ENCODE measurements around the gene DLK2. TPM values are rescaled to one million over a fixed set of nuclear protein-coding genes. Genes with fewer than 3 reads are reported as not detected.
A peak's percentile ranks its signal among the peaks of the same experiment; 100 is the strongest.
"Not testable (repeated sequence)": the region's sequence is repeated elsewhere in the genome, so short reads cannot be mapped to it uniquely, and the experiment has no call there.

The DLK2 gene
- total RNA-seq, 8 experiments from 2014 or later, result 1.5 to 6.5 (median 5.0) TPM

DNA sequence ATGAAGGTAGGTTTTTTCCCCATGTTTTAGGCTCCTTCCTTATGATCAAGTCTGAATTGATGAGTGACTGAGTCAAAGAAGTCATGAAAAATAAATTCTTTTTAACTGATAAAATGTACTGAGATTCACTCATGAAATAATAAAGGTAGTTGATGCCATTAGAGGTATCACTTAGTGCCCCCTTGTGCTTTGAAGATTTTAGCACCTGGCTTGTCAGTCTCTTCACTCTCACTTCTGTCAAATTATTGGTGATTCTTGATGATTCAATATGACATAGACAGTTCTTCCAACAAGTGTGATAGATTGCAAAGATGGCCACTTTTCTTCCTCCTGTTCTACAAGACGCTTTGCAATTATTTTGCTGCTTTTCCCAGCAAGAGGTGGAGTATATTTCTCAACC is 4.2 kb upstream of the DLK2 start:
- H3K4me1 ChIP-seq (replicated peaks in 1 of 2), result no peaks in the 10 kb centered on the region
- 57 to 86% (median 69%) methylated on average over 1 of the region's 1 CpG; no CpG with 5 or more reads in 6 of the 10 experiments for WGBS, 10 experiments
- ATAC-seq (replicated peaks in 6 of 8), result no peak
- in situ Hi-C loops (cut with MboI; ENCODE audit: low pct_unique_long_range_greater_than_20kb in 2 of 9, low sequenced_read_pairs in 9 of 9, unreplicated experiment in 9 of 9), result loop anchor here in 1 of 9 experiments (10.0 kb wide), 1 partner anchor 45 kb away; no protein-coding TSS in a partner anchor
- H3K4me3 ChIP-seq, result no peak overlapping the region
- no peak overlapping the region for H3K27ac ChIP-seq

DNA sequence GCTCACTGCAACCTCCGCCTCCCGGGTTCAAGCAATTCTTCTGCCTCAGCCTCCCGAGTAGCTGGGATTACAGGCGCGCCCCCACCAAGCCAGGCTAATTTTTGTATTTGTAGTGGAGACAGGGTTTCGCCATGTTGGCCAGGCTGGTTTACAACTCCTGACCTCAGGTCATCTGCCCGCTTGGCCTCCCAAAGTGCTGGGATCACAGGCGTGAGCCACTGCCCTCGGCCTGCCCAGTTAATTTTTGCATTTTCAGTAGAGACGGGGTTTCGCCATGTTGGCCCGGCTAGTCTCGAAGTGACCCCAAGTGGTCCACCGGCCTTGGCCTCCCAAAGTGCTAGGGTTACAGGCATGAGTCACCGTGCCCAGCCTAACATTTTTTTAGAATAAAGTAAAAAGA is 2.8 kb upstream of the DLK2 start:
- ATAC-seq (replicated peaks in 6 of 8); H3K4me1 ChIP-seq (replicated peaks in 1 of 2); H3K4me3 ChIP-seq; H3K27ac ChIP-seq: not testable (repeated sequence)
- 80 to 100% (median 93%) methylated on average over 1 to 5 of the region's 15 CpGs for WGBS, 10 experiments
- in situ Hi-C loops (cut with MboI; ENCODE audit: low pct_unique_long_range_greater_than_20kb in 2 of 9, low sequenced_read_pairs in 9 of 9, unreplicated experiment in 9 of 9), result loop anchor here in 1 of 9 experiments (10.0 kb wide), 1 partner anchor 47 kb away; no protein-coding TSS in a partner anchor

GRCh38 chr6:43457643-43458042 is 2.3 kb upstream of the DLK2 start:
- WGBS, 10 experiments, result 6 to 95% (median 63%) methylated on average over 1 to 9 of the region's 9 CpGs
- Histone ChIP-seq H3K27ac (no peak overlapping the region), H3K4me1 (replicated peaks in 1 of 2) (peaks cover 0 to 6% of the 10 kb centered on the region in 2 donors), H3K4me3 (no peak overlapping the region)
- no peak for ATAC-seq (replicated peaks in 6 of 8)
- in situ Hi-C loops (cut with MboI; ENCODE audit: low pct_unique_long_range_greater_than_20kb in 2 of 9, low sequenced_read_pairs in 9 of 9, unreplicated experiment in 9 of 9), result loop anchor here in 1 of 9 experiments (10.0 kb wide), 1 partner anchor 47 kb away; no protein-coding TSS in a partner anchor

DNA sequence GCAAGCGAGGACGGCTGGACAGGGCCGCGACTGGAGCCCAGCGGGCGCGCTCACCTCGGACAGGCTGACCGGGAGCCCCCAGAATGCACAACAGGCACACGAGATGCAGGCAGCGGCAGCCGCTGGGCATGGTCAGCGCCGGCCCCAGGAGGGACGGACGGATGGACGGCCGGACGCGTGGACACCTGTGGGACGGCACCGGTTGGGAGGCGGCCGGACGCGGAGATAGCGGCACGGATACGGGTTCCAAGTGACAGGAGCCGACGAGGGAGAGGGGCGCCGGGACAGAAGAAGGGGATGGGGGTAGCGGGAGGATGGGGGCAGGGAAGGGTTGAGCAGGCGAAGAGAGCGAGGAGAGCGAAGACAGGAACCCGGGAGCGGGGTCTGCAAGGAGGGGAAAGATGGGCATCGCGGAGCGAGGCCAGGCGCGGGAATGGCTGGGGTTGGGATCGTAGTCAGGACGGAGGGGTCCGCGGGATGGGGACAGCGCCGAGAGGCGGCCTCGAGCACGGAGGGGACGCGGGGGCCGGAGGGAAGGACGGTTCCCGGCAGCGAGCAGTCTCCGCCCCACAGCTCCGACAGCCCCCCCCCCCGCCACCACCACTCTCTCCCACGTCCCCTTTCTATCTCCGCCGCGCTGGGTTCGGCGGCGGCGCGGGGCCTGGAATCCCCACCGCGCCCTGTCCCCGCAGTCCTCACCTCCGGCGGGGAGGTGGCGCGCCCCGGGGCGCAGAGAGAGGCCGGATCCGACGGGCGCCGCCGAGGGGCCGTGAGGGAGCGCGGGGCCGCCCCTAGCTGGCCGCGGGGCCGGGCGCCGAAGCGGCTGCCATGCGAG is 435 bp downstream of the DLK2 start:
- peak; percentile 73 to 85 (median 78) for ATAC-seq (replicated peaks in 6 of 8)
- Histone ChIP-seq H3K4me1 (replicated peaks in 1 of 2) (peaks cover 0 to 6% of the 10 kb centered on the region in 2 donors), H3K27ac (peak overlapping the region; percentile 7 to 15), H3K4me3 (peak overlapping the region; percentile 44 to 91 (median 56))
- WGBS, 10 experiments, result 0% methylated on average over 1 of the region's 97 CpGs; no CpG with 5 or more reads in 9 of the 10 experiments
- in situ Hi-C loops (cut with MboI; ENCODE audit: low pct_unique_long_range_greater_than_20kb in 2 of 9, low sequenced_read_pairs in 9 of 9, unreplicated experiment in 9 of 9), result loop anchor here in 1 of 9 experiments (10.0 kb wide), 1 partner anchor 50 kb away; no protein-coding TSS in a partner anchor

DNA sequence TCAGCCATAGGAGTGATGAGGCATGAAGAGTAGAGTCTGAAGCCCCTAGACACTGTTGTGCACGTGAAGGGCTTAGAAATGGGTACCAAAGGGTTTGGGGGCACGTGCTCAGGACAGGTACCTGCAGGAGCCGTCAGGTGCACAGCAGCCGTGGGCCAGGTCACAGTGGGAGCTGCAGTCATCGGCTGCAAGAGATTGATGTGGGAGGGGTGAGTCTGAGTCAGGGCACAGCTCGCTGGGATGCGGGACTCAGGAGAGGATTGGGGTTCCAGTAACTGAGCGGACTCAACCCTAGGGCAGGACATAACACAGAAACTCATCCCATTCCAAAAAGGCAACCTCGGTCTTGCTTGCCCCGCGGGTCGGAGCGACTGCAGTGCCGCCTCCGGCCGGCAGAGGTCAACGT is 1.1 kb downstream of the DLK2 start:
- in situ Hi-C loops (cut with MboI; ENCODE audit: low pct_unique_long_range_greater_than_20kb in 2 of 9, low sequenced_read_pairs in 9 of 9, unreplicated experiment in 9 of 9), result loop anchor here in 1 of 9 experiments (10.0 kb wide), 1 partner anchor 51 kb away; no protein-coding TSS in a partner anchor
- WGBS, 10 experiments, result 15 to 80% (median 60%) methylated on average over 1 to 17 of the region's 17 CpGs; no CpG with 5 or more reads in 7 of the 10 experiments
- Histone ChIP-seq H3K4me1 (replicated peaks in 1 of 2) (peaks cover 0 to 6% of the 10 kb centered on the region in 2 donors), H3K4me3 (peak overlapping the region; percentile 44 to 91 (median 56)), H3K27ac (no peak overlapping the region)
- peak in 3 of 8 experiments; percentile 6 to 10 (median 10) for ATAC-seq (replicated peaks in 6 of 8)

DNA sequence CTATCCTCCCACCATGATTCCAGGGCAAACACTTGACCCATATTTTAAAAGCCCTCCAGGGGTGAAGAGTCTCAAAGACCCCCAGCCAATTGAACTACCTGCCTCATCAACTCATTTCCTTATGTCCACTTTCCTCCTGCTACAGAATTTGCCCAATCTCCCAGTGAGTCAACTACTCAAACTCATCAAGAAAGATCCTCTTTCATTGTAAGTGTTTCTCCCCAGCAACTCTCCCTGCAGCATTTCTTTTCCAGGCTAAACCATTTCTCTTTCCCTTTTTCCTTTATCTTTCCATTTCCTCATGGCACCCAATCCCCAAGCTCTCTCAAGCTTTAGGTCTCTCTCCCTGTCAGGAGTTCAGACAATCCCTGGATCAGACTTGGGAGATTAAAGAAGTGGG is 1.5 kb downstream of the DLK2 start:
- ATAC-seq (replicated peaks in 6 of 8), result no peak
- in situ Hi-C loops (cut with MboI; ENCODE audit: low pct_unique_long_range_greater_than_20kb in 2 of 9, low sequenced_read_pairs in 9 of 9, unreplicated experiment in 9 of 9), result loop anchor here in 1 of 9 experiments (10.0 kb wide), 1 partner anchor 51 kb away; no protein-coding TSS in a partner anchor
- Histone ChIP-seq H3K27ac (no peak overlapping the region), H3K4me1 (replicated peaks in 1 of 2) (peaks cover 0 to 6% of the 10 kb centered on the region in 2 donors), H3K4me3 (peak overlapping the region in 1 of 5 donors; percentile 91)

DNA sequence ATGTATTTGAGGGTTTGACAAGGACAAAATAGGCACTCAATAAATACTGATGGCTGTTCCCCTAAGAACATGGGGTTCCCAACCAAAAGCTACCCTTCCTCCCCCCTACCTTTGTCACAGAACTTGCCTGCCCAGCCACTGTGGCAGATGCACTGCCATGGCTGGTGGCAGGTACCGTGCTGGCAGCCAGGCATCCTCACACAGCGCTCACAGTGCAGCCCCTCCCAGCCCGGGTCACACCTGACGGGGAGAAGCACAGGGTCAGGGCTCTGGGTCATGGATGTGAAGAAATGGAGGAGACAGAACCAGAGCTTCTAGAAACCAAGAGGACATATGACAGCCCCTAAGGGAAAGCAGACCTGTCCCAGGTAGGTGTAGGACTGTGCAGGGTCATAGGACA is 2.5 kb downstream of the DLK2 start:
- no peak overlapping the region for H3K27ac ChIP-seq
- H3K4me1 ChIP-seq (replicated peaks in 1 of 2), result peaks cover 0 to 6% of the 10 kb centered on the region in 2 donors
- ATAC-seq (replicated peaks in 6 of 8), result no peak
- in situ Hi-C loops (cut with MboI; ENCODE audit: low pct_unique_long_range_greater_than_20kb in 2 of 9, low sequenced_read_pairs in 9 of 9, unreplicated experiment in 9 of 9), result loop anchor here in 1 of 9 experiments (10.0 kb wide), 1 partner anchor 52 kb away; no protein-coding TSS in a partner anchor
- WGBS, 10 experiments, result 90 to 100% (median 97%) methylated on average over 1 to 4 of the region's 4 CpGs; no CpG with 5 or more reads in 4 of the 10 experiments
- no peak overlapping the region for H3K4me3 ChIP-seq

- 92 to 100% (median 92%) methylated on average over 2 to 8 of the region's 8 CpGs; no CpG with 5 or more reads in 7 of the 10 experiments for WGBS, 10 experiments
- in situ Hi-C loops (cut with MboI; ENCODE audit: low pct_unique_long_range_greater_than_20kb in 2 of 9, low sequenced_read_pairs in 9 of 9, unreplicated experiment in 9 of 9), result loop anchor here in 1 of 9 experiments (10.0 kb wide), 1 partner anchor 53 kb away; no protein-coding TSS in a partner anchor
- Histone ChIP-seq H3K4me3 (no peak overlapping the region), H3K27ac (no peak overlapping the region), H3K4me1 (replicated peaks in 1 of 2) (peaks cover 0 to 6% of the 10 kb centered on the region in 2 donors)
- ATAC-seq (replicated peaks in 6 of 8), result no peak
Measured at GRCh38 chr6:43451939-43452338, 3.4 kb downstream of the DLK2 start.

DNA sequence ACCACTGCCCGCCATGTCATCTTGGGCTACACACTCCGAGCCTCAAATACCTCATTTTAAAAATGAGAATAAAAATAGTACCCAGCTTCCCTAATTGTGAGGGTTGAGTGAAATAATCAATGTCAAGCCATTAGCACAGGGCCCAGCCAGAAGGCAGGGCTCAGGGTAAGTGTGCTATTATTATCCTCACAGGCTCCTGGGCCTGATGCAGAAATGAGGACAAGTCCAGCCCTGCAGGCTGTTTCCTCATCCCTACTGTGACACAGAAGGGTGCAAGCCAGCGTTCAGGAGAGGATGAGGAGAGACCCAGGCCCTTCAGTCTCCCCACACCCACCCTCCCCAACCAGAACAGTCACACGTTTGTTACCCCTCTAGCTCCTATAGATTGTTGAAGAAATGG is 4.0 kb downstream of the DLK2 start:
- in situ Hi-C loops (cut with MboI; ENCODE audit: low pct_unique_long_range_greater_than_20kb in 2 of 9, low sequenced_read_pairs in 9 of 9, unreplicated experiment in 9 of 9), result loop anchor here in 1 of 9 experiments (10.0 kb wide), 1 partner anchor 53 kb away; no protein-coding TSS in a partner anchor
- no peak overlapping the region for H3K27ac ChIP-seq
- ATAC-seq (replicated peaks in 6 of 8), result no peak
- WGBS, 10 experiments, result 17 to 100% (median 100%) methylated on average over 1 of the region's 4 CpGs; no CpG with 5 or more reads in 4 of the 10 experiments
- no peak overlapping the region for H3K4me3 ChIP-seq
- peaks cover 0 to 6% of the 10 kb centered on the region in 2 donors for H3K4me1 ChIP-seq (replicated peaks in 1 of 2)

GRCh38 chr6:43450699-43451131 is 4.6 kb downstream of the DLK2 start:
- no peak overlapping the region for H3K27ac ChIP-seq
- 81 to 100% (median 90%) methylated on average over 2 to 12 of the region's 13 CpGs; no CpG with 5 or more reads in 7 of the 10 experiments for whole genome bisulfite sequencing, 10 experiments
- in situ Hi-C loops (cut with MboI; ENCODE audit: low pct_unique_long_range_greater_than_20kb in 2 of 9, low sequenced_read_pairs in 9 of 9, unreplicated experiment in 9 of 9), result loop anchor here in 1 of 9 experiments (10.0 kb wide), 1 partner anchor 54 kb away; no protein-coding TSS in a partner anchor
- peaks cover 0 to 6% of the 10 kb centered on the region in 2 donors for H3K4me1 ChIP-seq (replicated peaks in 1 of 2)
- no peak for ATAC-seq (replicated peaks in 6 of 8)
- H3K4me3 ChIP-seq, result no peak overlapping the region

GRCh38 chr6:43448916-43449315 is 6.4 kb downstream of the DLK2 start:
- no peak for ATAC-seq (replicated peaks in 6 of 8)
- H3K27ac ChIP-seq, result no peak overlapping the region
- peaks cover 0 to under 1% of the 10 kb centered on the region in 2 donors for H3K4me1 ChIP-seq (replicated peaks in 1 of 2)
- WGBS, 10 experiments, result 80 to 100% methylated on average over 1 to 2 of the region's 4 CpGs; no CpG with 5 or more reads in 8 of the 10 experiments
- no peak overlapping the region for H3K4me3 ChIP-seq
- in situ Hi-C loops (cut with MboI; ENCODE audit: low pct_unique_long_range_greater_than_20kb in 2 of 9, low sequenced_read_pairs in 9 of 9, unreplicated experiment in 9 of 9), result loop anchor here in 1 of 9 experiments (25.0 kb wide), 1 partner anchor 187 kb away; no protein-coding TSS in a partner anchor

DNA sequence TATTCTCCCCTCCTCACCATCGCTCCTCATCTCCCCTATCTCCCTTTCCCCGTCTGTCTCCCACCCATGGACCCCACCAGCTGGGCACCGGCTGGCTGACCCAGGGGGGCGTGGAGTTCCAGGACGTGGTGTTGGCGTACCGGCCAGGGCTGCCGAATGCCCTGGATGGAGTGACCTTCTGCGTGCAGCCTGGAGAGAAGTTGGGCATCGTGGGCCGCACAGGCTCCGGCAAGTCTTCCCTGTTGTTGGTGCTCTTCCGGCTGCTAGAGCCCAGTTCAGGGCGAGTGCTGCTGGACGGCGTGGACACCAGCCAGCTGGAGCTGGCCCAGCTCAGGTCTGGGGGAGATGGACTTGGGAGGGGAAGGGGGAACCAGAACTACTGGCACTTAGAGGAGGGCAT is 7.7 kb downstream of the DLK2 start:
- WGBS, 10 experiments, result 92 to 100% (median 100%) methylated on average over 1 to 4 of the region's 16 CpGs; no CpG with 5 or more reads in 5 of the 10 experiments
- ATAC-seq (replicated peaks in 6 of 8), result no peak
- H3K4me1 ChIP-seq (replicated peaks in 1 of 2), result no peaks in the 10 kb centered on the region
- H3K4me3 ChIP-seq, result no peak overlapping the region
- no peak overlapping the region for H3K27ac ChIP-seq
- in situ Hi-C loops (cut with MboI; ENCODE audit: low pct_unique_long_range_greater_than_20kb in 2 of 9, low sequenced_read_pairs in 9 of 9, unreplicated experiment in 9 of 9), result loop anchor here in 1 of 9 experiments (25.0 kb wide), 1 partner anchor 185 kb away; no protein-coding TSS in a partner anchor

Data from motor neuron (in vitro differentiated cells).